ENCODE results near the gene PCDHGB7.

GRCh38 chr5:141437221-141437620, 19.7 kb downstream of the PCDHGB7 start:
- TF ChIP-seq, protein P1, sequence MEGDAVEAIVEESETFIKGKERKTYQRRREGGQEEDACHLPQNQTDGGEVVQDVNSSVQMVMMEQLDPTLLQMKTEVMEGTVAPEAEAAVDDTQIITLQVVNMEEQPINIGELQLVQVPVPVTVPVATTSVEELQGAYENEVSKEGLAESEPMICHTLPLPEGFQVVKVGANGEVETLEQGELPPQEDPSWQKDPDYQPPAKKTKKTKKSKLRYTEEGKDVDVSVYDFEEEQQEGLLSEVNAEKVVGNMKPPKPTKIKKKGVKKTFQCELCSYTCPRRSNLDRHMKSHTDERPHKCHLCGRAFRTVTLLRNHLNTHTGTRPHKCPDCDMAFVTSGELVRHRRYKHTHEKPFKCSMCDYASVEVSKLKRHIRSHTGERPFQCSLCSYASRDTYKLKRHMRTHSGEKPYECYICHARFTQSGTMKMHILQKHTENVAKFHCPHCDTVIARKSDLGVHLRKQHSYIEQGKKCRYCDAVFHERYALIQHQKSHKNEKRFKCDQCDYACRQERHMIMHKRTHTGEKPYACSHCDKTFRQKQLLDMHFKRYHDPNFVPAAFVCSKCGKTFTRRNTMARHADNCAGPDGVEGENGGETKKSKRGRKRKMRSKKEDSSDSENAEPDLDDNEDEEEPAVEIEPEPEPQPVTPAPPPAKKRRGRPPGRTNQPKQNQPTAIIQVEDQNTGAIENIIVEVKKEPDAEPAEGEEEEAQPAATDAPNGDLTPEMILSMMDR (optimal IDR thresholded peaks at IDR 0.05 in 1 of 3, IDR thresholded peaks at IDR 0.05 in 1 of 3, conservative IDR thresholded peaks at IDR 0.05 in 1 of 3; ENCODE audit: extremely low read depth in 1 of 3, insufficient read depth in 2 of 3, low read length in 3 of 3), result no peak
- TF ChIP-seq EZH2 (IDR thresholded peaks at IDR 0.05; ENCODE audit: low read length), result no peak
